Activated CD4-positive, alpha-beta T cell treated with anti-CD3 and anti-CD28 coated beads, Interleukin-2, amount 10 ng/mL, durations not matched to agents 7 days and 5 days (primary cell): ENCODE measurements around the gene COTL1. TPM values are rescaled to one million over a fixed set of nuclear protein-coding genes. Genes with fewer than 3 reads are reported as not detected.

Source experiments
- CTCF ChIA-PET: fragments of 350-600 bp; sonication (Branson Sonifier 250); formaldehyde crosslinking; loops from one replicate; lab custom pipeline; 2021; ENCODE audit warnings: antibody characterized with exemption; lab: Charles Lee
- POLR2A ChIA-PET: fragments of 350-600 bp; sonication (Branson Sonifier 250); formaldehyde crosslinking; loops from one replicate; lab custom pipeline; 2021; ENCODE audit warnings: antibody characterized with exemption; lab: Charles Lee
- DNase-seq: peaks from one replicate; pipeline ENCODE4 v3.0.0-alpha.2; 2020
- H3K27ac Mint-ChIP-seq: one replicate; pipeline ENCODE4 v1.8.0; 2021; ENCODE audit warnings: mild to moderate bottlenecking, moderate library complexity, mixed read lengths
- H3K27me3 Mint-ChIP-seq: one replicate; pipeline ENCODE4 v1.8.0; 2021; ENCODE audit warnings: mixed read lengths
- H3K36me3 Mint-ChIP-seq: one replicate; pipeline ENCODE4 v1.8.0; 2021; ENCODE audit warnings: low read depth, mixed read lengths
- H3K4me1 Mint-ChIP-seq: one replicate; pipeline ENCODE4 v1.8.0; 2021; ENCODE audit warnings: mixed read lengths
- H3K4me3 Mint-ChIP-seq: one replicate; pipeline ENCODE4 v1.8.0; 2021; ENCODE audit warnings: mild to moderate bottlenecking, moderate library complexity, mixed read lengths
- H3K9me3 Mint-ChIP-seq: one replicate; pipeline ENCODE4 v1.8.0; 2021; ENCODE audit warnings: mixed read lengths
- total RNA-seq, 2 experiments: library from RNA; stranded (reverse); gene quantifications; one replicate each; pipeline ENCODE4 v1.2.3, GENCODE V29; 2021

COTL1 gene
- total RNA-seq, 2 experiments from 2014 or later: 780 to 845 TPM

- H3K9me3 Mint-ChIP-seq: no peaks in the 10 kb centered on the region
- H3K4me3 Mint-ChIP-seq: peak overlapping the region; percentile 73
- ChIA-PET POLR2A (interaction anchor here (1.1 kb wide), 1 partner anchor 85 kb away, joined by 4 read pairs; no protein-coding TSS in a partner anchor), CTCF (interaction anchor here (0.6 to 2.6 kb wide), 9 partner anchors 9 to 93 kb away, joined by 3 to 12 read pairs (median 4); no protein-coding TSS in a partner anchor)
- DNase-seq: peak; percentile 43
- peaks cover 74% of the 10 kb centered on the region for H3K36me3 Mint-ChIP-seq
- H3K4me1 Mint-ChIP-seq: peaks cover 89% of the 10 kb centered on the region
- H3K27me3 Mint-ChIP-seq: no peaks in the 10 kb centered on the region
- H3K27ac Mint-ChIP-seq: peak overlapping the region; percentile 95
Observed at GRCh38 chr16:84599521-84600202, 18.2 kb downstream of the COTL1 start.

DNA sequence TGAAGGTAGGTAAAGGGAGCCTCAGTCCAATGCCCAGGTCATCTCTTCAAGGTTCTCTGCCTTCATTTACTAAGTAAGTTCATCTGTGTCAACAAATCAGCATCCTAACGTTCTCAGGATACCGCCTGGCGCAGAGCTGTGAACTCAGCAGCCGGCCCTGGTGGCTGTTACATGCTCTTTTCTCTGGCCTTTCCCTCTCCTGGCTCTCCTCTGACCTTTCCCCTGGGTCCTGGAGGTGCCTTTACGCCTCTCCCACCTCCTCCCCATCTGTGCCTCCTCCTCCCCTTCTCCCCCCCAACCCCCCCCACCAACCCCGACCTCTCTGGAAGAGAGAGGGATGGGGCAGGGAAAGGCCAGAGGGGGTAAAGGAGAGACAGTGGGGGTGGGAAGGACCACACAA is 19.5 kb downstream of the COTL1 start:
- H3K27ac Mint-ChIP-seq: peak overlapping the region; percentile 86
- H3K27me3 Mint-ChIP-seq: no peaks in the 10 kb centered on the region
- H3K4me3 Mint-ChIP-seq: peak overlapping the region; percentile 67
- POLR2A ChIA-PET: interaction anchor here (0.6 kb wide), 1 partner anchor 8 kb away, joined by 3 read pairs; no protein-coding TSS in a partner anchor
- CTCF ChIA-PET: interaction anchor here (0.9 to 1.8 kb wide), 7 partner anchors 8 to 93 kb away, joined by 3 to 8 read pairs (median 4); no protein-coding TSS in a partner anchor
- peaks cover 91% of the 10 kb centered on the region for H3K4me1 Mint-ChIP-seq
- peaks cover 77% of the 10 kb centered on the region for H3K36me3 Mint-ChIP-seq
- no peaks in the 10 kb centered on the region for H3K9me3 Mint-ChIP-seq
- no peak for DNase-seq

DNA sequence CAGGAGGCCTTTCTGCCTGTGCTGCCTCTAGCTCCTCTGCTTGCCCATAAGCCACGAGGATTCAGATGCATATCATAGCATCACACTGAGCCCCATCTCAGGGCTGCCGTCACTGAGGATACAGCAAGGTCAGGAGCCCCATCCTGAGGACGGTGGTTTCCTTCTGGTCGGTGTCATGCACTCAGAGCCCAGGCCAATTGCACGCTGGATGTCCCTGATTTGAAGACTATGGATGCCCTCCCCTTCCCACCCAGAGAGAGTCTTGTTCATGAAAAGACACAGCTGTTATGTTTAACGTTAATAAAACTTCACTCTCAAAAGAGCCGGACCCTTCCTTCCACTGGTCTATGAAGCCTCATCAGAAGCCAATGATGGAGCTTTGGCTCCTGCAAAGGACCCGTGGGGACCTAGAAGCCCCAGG is 19.9 kb downstream of the COTL1 start:
- peak; percentile 55 for DNase-seq
- Mint-ChIP-seq H3K27me3 (no peaks in the 10 kb centered on the region), H3K9me3 (no peaks in the 10 kb centered on the region), H3K36me3 (peaks cover 74% of the 10 kb centered on the region), H3K4me3 (peak overlapping the region; percentile 67), H3K4me1 (peaks cover 91% of the 10 kb centered on the region), H3K27ac (peak overlapping the region; percentile 86)
- ChIA-PET CTCF (interaction anchor here (0.6 to 1.8 kb wide), 9 partner anchors 9 to 140 kb away, joined by 3 to 8 read pairs (median 3); no protein-coding TSS in a partner anchor), POLR2A (interaction anchor here (0.6 kb wide), 1 partner anchor 83 kb away, joined by 6 read pairs; no protein-coding TSS in a partner anchor)

DNA sequence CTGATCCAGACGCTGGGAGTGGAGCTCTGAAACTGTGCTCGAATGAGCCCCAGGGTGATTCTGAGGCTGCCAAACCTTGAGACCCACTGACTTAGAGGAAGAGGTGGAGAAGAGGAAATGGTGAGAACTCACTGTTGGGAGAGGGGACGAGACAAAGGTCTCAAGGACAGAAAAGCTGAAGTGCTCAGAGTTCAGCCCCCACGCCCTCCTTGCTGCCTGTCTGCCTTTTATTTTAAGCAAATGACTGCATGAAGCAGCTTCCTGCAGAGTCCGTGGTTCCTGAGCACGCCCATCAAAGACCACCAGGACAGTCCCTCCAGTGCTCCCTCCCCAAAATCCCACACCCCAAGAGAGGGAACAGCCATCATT is 20.4 kb downstream of the COTL1 start:
- peak overlapping the region; percentile 86 for H3K27ac Mint-ChIP-seq
- H3K9me3 Mint-ChIP-seq: no peaks in the 10 kb centered on the region
- peaks cover 76% of the 10 kb centered on the region for H3K36me3 Mint-ChIP-seq
- peak overlapping the region; percentile 67 for H3K4me3 Mint-ChIP-seq
- H3K27me3 Mint-ChIP-seq: no peaks in the 10 kb centered on the region
- DNase-seq: no peak
- H3K4me1 Mint-ChIP-seq: peaks cover 91% of the 10 kb centered on the region
- POLR2A ChIA-PET: interaction anchor here (0.6 kb wide), 1 partner anchor 83 kb away, joined by 6 read pairs; no protein-coding TSS in a partner anchor
- CTCF ChIA-PET: interaction anchor here (0.6 to 1.8 kb wide), 9 partner anchors 9 to 141 kb away, joined by 3 to 8 read pairs (median 3); no protein-coding TSS in a partner anchor

DNA sequence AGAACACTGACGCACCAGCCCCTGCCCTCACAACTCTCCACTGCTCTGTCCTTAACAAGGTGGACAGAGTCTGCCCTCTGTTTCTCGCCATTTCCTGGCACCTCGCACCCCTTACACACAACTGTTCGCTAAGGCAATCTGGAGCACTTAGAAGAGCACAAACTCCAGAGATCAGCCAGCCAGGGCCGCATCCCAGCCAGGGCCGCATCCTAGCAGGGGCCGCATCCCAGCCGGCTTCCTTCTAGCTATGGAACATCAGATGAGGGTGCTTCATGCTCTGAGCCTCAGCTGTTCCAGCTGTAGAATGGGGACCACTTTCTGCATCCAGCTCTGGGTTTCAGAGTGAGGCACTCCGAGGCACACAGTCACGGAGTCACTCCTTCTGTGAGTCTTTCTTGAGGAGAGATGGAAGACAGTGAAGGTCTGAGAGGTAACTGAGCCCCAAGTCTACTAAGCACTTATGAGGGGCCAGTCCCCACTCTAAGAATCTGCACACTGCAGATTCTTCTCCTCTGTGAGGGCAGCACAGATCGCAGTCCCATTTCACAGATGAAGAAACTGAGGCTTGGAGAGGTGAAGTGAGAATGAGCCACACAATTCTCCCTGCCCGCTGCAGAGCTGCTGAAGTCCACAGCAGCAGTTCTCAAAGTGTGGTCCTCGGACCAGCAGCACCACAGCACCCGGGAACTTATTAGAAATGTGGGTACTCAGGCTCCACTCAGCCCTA is 20.9 kb downstream of the COTL1 start:
- POLR2A ChIA-PET: interaction anchor here (0.6 kb wide), 1 partner anchor 82 kb away, joined by 6 read pairs; no protein-coding TSS in a partner anchor
- H3K27me3 Mint-ChIP-seq: no peaks in the 10 kb centered on the region
- no peaks in the 10 kb centered on the region for H3K9me3 Mint-ChIP-seq
- H3K4me3 Mint-ChIP-seq: peak overlapping the region; percentile 67
- H3K27ac Mint-ChIP-seq: peak overlapping the region; percentile 86
- H3K4me1 Mint-ChIP-seq: peaks cover 92% of the 10 kb centered on the region
- CTCF ChIA-PET: interaction anchor here (0.6 to 1.8 kb wide), 8 partner anchors 10 to 141 kb away, joined by 3 to 8 read pairs (median 3); no protein-coding TSS in a partner anchor
- peaks cover 78% of the 10 kb centered on the region for H3K36me3 Mint-ChIP-seq
- DNase-seq: no peak

DNA sequence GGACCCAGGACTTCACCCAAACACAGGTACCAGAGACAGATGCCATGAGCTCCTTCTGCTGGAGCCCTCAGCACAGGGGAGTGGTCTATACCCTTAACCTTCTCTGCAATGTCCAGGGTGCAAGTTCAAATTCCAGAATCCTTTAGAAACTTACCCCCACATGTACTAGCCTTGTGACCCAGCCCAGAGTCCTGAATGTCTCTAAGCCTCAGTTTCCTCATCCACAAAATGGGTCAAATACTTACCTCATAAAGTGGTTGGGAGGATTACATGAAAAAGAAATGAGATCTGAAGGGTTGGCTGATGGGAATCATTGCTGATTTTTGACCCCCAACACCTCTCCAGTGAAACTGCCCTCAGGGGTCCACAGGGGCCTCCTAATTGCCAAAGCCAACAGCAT is 21.7 kb downstream of the COTL1 start:
- Mint-ChIP-seq H3K27me3 (no peaks in the 10 kb centered on the region), H3K36me3 (peaks cover 77% of the 10 kb centered on the region), H3K4me1 (peaks cover 87% of the 10 kb centered on the region), H3K9me3 (no peaks in the 10 kb centered on the region), H3K27ac (peak overlapping the region; percentile 86), H3K4me3 (peak overlapping the region; percentile 78)
- ChIA-PET CTCF (interaction anchor here (1.0 kb wide), 1 partner anchor 12 kb away, joined by 3 read pairs; no protein-coding TSS in a partner anchor), POLR2A (no interaction called here)
- DNase-seq: no peak

DNA sequence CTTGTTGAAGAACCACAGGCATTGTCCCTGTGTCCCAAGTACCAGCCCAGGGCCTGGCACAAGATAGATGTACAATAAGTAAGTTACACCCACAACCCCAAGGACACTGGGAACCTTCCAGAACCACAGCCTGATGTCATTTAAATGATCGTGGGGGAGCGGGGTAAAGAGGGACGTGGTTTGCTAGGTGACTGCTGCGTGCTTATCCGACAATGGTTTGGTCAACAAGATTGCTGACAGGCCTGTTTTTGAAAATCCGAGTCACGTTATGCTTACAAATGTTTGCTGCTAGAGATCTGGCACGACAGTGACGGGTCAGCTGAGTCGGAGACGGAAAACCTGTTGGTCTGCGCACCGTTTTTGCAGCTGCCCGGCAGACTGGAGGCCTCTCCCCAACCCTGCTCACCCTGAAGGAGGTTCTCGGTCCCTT is 22.8 kb downstream of the COTL1 start:
- no peak for DNase-seq
- H3K36me3 Mint-ChIP-seq: peaks cover 76% of the 10 kb centered on the region
- no peaks in the 10 kb centered on the region for H3K27me3 Mint-ChIP-seq

DNA sequence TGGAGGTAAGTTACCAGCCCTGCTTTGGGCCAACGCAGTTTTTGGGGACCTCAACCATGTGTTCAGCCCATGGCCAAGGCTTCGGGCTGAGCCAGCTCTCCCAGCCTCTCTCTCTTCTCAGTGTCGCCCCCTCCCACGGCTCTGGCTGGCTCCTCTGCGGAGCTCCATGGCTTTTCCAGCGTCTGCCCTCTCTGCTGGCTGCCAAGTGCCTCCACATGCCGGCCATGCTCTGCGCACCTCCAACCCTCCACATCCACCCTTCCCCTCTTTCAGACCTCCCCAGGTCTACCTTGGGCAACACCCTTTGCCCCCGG is 23.2 kb downstream of the COTL1 start:
- DNase-seq: no peak
- Mint-ChIP-seq H3K9me3 (no peaks in the 10 kb centered on the region), H3K27me3 (no peaks in the 10 kb centered on the region), H3K27ac (peak overlapping the region; percentile 86), H3K4me1 (peaks cover 81% of the 10 kb centered on the region), H3K4me3 (peak overlapping the region; percentile 78), H3K36me3 (peaks cover 77% of the 10 kb centered on the region)
- ChIA-PET POLR2A (no interaction called here), CTCF (interaction anchor here (1.0 kb wide), 2 partner anchors 9 to 11 kb away, joined by 3 to 4 read pairs; no protein-coding TSS in a partner anchor)

More for the DNA sequence above, 22.8 kb downstream of the COTL1 start:
- H3K4me1 Mint-ChIP-seq: peaks cover 82% of the 10 kb centered on the region
- H3K4me3 Mint-ChIP-seq: peak overlapping the region; percentile 78
- H3K27ac Mint-ChIP-seq: peak overlapping the region; percentile 86
- no peaks in the 10 kb centered on the region for H3K9me3 Mint-ChIP-seq
- ChIA-PET POLR2A (no interaction called here), CTCF (interaction anchor here (1.0 kb wide), 2 partner anchors 9 to 11 kb away, joined by 3 to 4 read pairs; no protein-coding TSS in a partner anchor)

GRCh38 chr16:84593825-84594724 is 23.8 kb downstream of the COTL1 start:
- CTCF ChIA-PET: interaction anchor here (1.0 kb wide), 2 partner anchors 8 to 10 kb away, joined by 3 to 4 read pairs; no protein-coding TSS in a partner anchor
- DNase-seq: peak; percentile 86
- POLR2A ChIA-PET: no interaction called here
- Mint-ChIP-seq H3K9me3 (no peaks in the 10 kb centered on the region), H3K36me3 (peaks cover 77% of the 10 kb centered on the region), H3K27me3 (no peaks in the 10 kb centered on the region), H3K4me3 (peak overlapping the region; percentile 78), H3K4me1 (peaks cover 79% of the 10 kb centered on the region), H3K27ac (peak overlapping the region; percentile 86)

DNA sequence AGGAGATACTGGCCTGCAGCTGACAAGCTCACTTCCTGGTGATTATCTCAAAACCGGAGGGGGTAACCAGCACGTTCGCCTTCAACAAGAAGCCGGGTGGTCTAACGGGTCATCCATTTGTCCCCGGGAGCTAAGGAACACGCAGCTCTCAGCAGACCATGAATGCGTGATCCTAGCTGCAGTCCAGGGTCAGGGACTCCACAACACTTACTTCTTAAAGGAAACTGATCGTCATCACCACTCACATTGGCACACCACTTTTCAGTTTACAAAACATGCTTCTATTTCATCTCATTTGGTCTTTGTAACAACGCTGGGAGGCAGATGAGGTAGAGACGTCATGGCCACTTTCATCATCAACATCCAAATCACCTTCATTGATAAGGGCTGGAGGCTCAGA is 25.2 kb downstream of the COTL1 start:
- POLR2A ChIA-PET: no interaction called here
- CTCF ChIA-PET: interaction anchor here (0.6 kb wide), 1 partner anchor 465 kb away, joined by 3 read pairs; no protein-coding TSS in a partner anchor
- Mint-ChIP-seq H3K9me3 (no peaks in the 10 kb centered on the region), H3K36me3 (peaks cover 77% of the 10 kb centered on the region), H3K4me1 (peaks cover 74% of the 10 kb centered on the region), H3K27ac (peak overlapping the region; percentile 86), H3K27me3 (no peaks in the 10 kb centered on the region), H3K4me3 (no peak overlapping the region)
- no peak for DNase-seq

DNA sequence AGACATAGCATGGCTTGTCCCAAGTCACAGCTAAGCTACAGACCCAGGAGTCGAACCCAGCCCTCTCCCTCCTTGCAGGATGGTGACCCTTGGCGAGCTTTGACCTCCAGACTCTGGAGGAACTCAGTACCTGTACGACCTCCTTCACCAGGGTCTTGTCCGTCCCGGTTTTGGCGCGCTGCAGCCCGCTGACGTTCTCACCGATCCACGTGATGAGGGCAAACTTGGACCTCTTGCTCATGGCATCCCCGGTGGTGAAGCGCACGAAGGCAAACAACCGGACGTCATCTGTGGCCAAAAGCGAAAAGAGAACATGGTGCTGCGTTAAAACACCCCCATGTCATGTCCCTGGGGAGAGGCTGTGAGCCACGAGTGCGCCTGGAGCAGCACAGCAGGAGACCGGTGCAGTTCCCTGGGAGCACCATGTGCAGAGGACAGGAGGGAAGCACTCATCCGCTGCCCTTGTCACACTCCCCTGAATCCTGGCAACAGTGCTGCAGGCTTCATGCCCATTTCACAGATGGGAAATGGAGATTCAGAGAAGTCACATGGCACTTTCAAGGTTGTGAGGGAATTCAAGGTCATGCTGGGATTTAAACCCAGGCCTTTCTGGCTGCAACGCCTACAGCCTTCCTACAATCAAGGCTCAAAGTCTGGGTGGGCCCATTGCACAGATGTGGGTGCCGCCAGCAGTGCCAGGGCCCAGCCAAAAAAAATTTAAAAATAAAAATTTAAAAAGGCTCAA is 27.7 kb downstream of the COTL1 start:
- Mint-ChIP-seq H3K4me1 (peaks cover 69% of the 10 kb centered on the region), H3K27me3 (no peaks in the 10 kb centered on the region), H3K36me3 (peaks cover 76% of the 10 kb centered on the region), H3K9me3 (no peaks in the 10 kb centered on the region), H3K27ac (no peak overlapping the region), H3K4me3 (no peak overlapping the region)
- ChIA-PET CTCF (no interaction called here), POLR2A (no interaction called here)
- DNase-seq: no peak
